HepG2 (cell line): ENCODE results near the gene PCSK5. TPM values are rescaled to one million over a fixed set of nuclear protein-coding genes. Genes with fewer than 3 reads are reported as not detected.

Experiments used
- ATAC-seq: fragments of 200-7000 bp; cut with Tn5 transposase; 3 replicates; pipeline ENCODE4 v1.9.1; 2020; ENCODE audit warnings: mild to moderate bottlenecking, moderate library complexity
- BruUV-seq: library from RNA; stranded (reverse); fragments of 400-500 nt; replicated peaks from 2 replicates; lab custom pipeline; 2021; lab: Mats Ljungman, UMichigan
- CTCF ChIA-PET: fragments of 300-600 bp; formaldehyde crosslinking; extraction: SDS; loops from one replicate; lab custom pipeline; 2021; ENCODE audit warnings: low total read pairs, inconsistent platforms, low intra/inter-chr PET ratio; lab: Yijun Ruan, JAX
- POLR2A ChIA-PET: fragments of 350-600 bp; sonication (Branson Sonifier 250); formaldehyde crosslinking; loops from one replicate; lab custom pipeline; 2020; ENCODE audit warnings: antibody characterized with exemption, inconsistent platforms; lab: Yijun Ruan, JAX
- DNase-seq: peaks from one replicate; pipeline ENCODE4 v3.0.0-alpha.2; 2015; ENCODE audit warnings: low spot score
- FAIRE-seq: peaks from 3 replicates; lab custom pipeline; 2011; peaks lifted over from hg19 to GRCh38; lab: Jason Lieb, UNC
- H2AFZ ChIP-seq: one replicate; pipeline ENCODE4 v1.6.1; 2011; ENCODE audit warnings: low read length, inconsistent platforms
- H3K27ac ChIP-seq: fragments of 300-600 bp; 3 replicates; pipeline ENCODE4 v1.8.0; 2011; ENCODE audit warnings: mixed run types, mild to moderate bottlenecking, mixed read lengths, low read length, inconsistent platforms; ENCODE audit not compliant: insufficient read depth; ENCODE audit errors: extremely low read length
- H3K27me3 ChIP-seq, 2 experiments: fragments of 200-600 bp in 1 of 2; 2 replicates in 1 of 2; 3 replicates in 1 of 2; pipeline versions ENCODE4 v1.6.0 to v1.8.0; 2011; ENCODE audit warnings: low read length in 2 of 2, mild to moderate bottlenecking in 2 of 2, moderate library complexity in 2 of 2, inconsistent platforms in 1 of 2; ENCODE audit not compliant: insufficient read depth in 2 of 2, control insufficient read depth in 1 of 2
- H3K36me3 ChIP-seq, 2 experiments: fragments of 200-600 bp in 1 of 2; replicated peaks in 1 of 2; 2 replicates in 1 of 2; 3 replicates in 1 of 2; pipeline versions ENCODE4 v1.5.1 to v1.8.0; 2011; ENCODE audit warnings: low read length in 2 of 2, inconsistent platforms in 1 of 2; ENCODE audit not compliant: insufficient read depth in 2 of 2, control insufficient read depth in 1 of 2
- H3K4me1 ChIP-seq: 2 replicates; pipeline ENCODE4 v1.5.1; 2012; ENCODE audit warnings: low read length, inconsistent platforms; ENCODE audit not compliant: insufficient read depth
- H3K4me2 ChIP-seq: 2 replicates; pipeline ENCODE4 v1.6.0; 2011; ENCODE audit warnings: low read depth, low read length, inconsistent platforms
- H3K4me3 ChIP-seq, 3 experiments: fragments of 200-600 bp in 1 of 3; sonication (generic), shearing (Covaris generic) in 1 of 3; replicated peaks in 1 of 3; 2 replicates each; pipeline ENCODE4 v1.5.1; 2011 to 2016; ENCODE audit warnings: low read length in 3 of 3, inconsistent platforms in 2 of 3, low read depth in 2 of 3, mild to moderate bottlenecking in 2 of 3, control low read depth in 1 of 3, mixed read lengths in 1 of 3; ENCODE audit not compliant: insufficient read depth in 1 of 3
- H3K79me2 ChIP-seq: one replicate; pipeline ENCODE4 v1.6.1; 2011; ENCODE audit warnings: low read length, inconsistent platforms; ENCODE audit not compliant: insufficient read depth
- H3K9ac ChIP-seq: 2 replicates; pipeline ENCODE4 v1.6.0; 2011; ENCODE audit warnings: mild to moderate bottlenecking, low read depth, low read length, inconsistent platforms; ENCODE audit not compliant: insufficient read depth
- H3K9me3 ChIP-seq: 2 replicates; pipeline ENCODE4 v1.5.1; 2012; ENCODE audit warnings: mild to moderate bottlenecking, low read length
- H4K20me1 ChIP-seq: 2 replicates; pipeline ENCODE4 v1.6.0; 2011; ENCODE audit warnings: inconsistent platforms, mild to moderate bottlenecking, low read length, moderate library complexity; ENCODE audit not compliant: insufficient read depth
- MEIS1 ChIP-seq: sonication (generic); formaldehyde crosslinking; IDR thresholded peaks from 2 replicates; pipeline ENCODE4 v1.9.0; 2021; ENCODE audit warnings: mild to moderate bottlenecking, missing genetic modification reagents, moderate library complexity, borderline replicate concordance
- MTERF4 ChIP-seq: sonication (generic); formaldehyde crosslinking; IDR thresholded peaks from 2 replicates; pipeline ENCODE4 v1.8.0; 2023; ENCODE audit warnings: mild to moderate bottlenecking, missing genetic modification reagents
- NCOA2 ChIP-seq: sonication (generic); formaldehyde crosslinking; IDR thresholded peaks from 2 replicates; pipeline ENCODE4 v1.8.0; 2022; ENCODE audit warnings: inconsistent platforms
- SP2 ChIP-seq: sonication (generic); formaldehyde crosslinking; IDR thresholded peaks from 2 replicates; pipeline ENCODE4 v1.5.1; 2020; ENCODE audit warnings: mild to moderate bottlenecking, missing genetic modification reagents
- SRSF1 ChIP-seq: fragments of 200-400 bp; formaldehyde crosslinking; optimal IDR thresholded peaks from 2 replicates; pipeline ENCODE3; 2017; ENCODE audit warnings: mild to moderate bottlenecking, low read depth, low read length, moderate library complexity
- ZNF121 ChIP-seq: sonication (generic); formaldehyde crosslinking; IDR thresholded peaks from 2 replicates; pipeline ENCODE4 v1.5.0; 2020; ENCODE audit warnings: mild to moderate bottlenecking, missing genetic modification reagents
- ZNF282 ChIP-seq: fragments of 450-650 bp; IDR thresholded peaks from 2 replicates; pipeline ENCODE4 v1.6.1; 2018; ENCODE audit not compliant: partially characterized antibody
- ZNF570 ChIP-seq: sonication (generic); formaldehyde crosslinking; IDR thresholded peaks from 2 replicates; pipeline ENCODE4 v1.4.0; 2020; ENCODE audit warnings: mild to moderate bottlenecking, missing genetic modification reagents, borderline replicate concordance
- ZNF704 ChIP-seq: sonication (generic); formaldehyde crosslinking; IDR thresholded peaks from 2 replicates; pipeline ENCODE4 v1.8.1; 2023; ENCODE audit warnings: mild to moderate bottlenecking, inconsistent platforms, moderate library complexity, missing genetic modification reagents, borderline replicate concordance
- ZNF766 ChIP-seq: sonication (generic); formaldehyde crosslinking; IDR thresholded peaks from 2 replicates; pipeline ENCODE4 v1.5.0; 2020; ENCODE audit warnings: missing genetic modification reagents, borderline replicate concordance
- ZNF788 ChIP-seq: sonication (generic); formaldehyde crosslinking; IDR thresholded peaks from 2 replicates; pipeline ENCODE4 v1.5.0; 2020; ENCODE audit warnings: mild to moderate bottlenecking, missing genetic modification reagents, borderline replicate concordance
- ZNF816 ChIP-seq: sonication (generic); formaldehyde crosslinking; IDR thresholded peaks from 2 replicates; pipeline ENCODE4 v1.8.0; 2022; ENCODE audit warnings: missing genetic modification reagents, mild to moderate bottlenecking, borderline replicate concordance
- WGBS: methylation state at CpG from one replicate; pipeline ENCODE4 v1.1.6; 2017; ENCODE audit warnings: low lambda C conversion rate; 5-methylcytosine and 5-hydroxymethylcytosine counted together
- in situ Hi-C: cut with HindIII; loops from 2 replicates; pipeline ENCODE4 v1.10.0; 2017; ENCODE audit warnings: low pct_unique_long_range_greater_than_20kb; ENCODE audit not compliant: extremely low pct_ligation_motif_present
- intact Hi-C: fragments of 100-400 bp; cut with micrococcal nuclease; formaldehyde crosslinking; loops from one replicate; pipeline ENCODE4 v1.10.0; 2022; ENCODE audit not compliant: unreplicated experiment
- polyA plus RNA-seq, 8 experiments: library from polyadenylated mRNA; depleted of rRNA in 3 of 8; stranded (reverse) in 7 of 8; unstranded in 1 of 8; fragments of >200 nt; fragmentation: Illumina TruSeq in 4 of 8; extraction: Trizol in 4 of 8; gene quantifications; 2 replicates each; pipeline versions ENCODE4 v1.2.1 to v1.2.3, GENCODE V29; 2011 to 2016; ENCODE audit warnings: low read depth in 4 of 8, missing spikeins in 1 of 8, mixed read lengths in 1 of 8; ENCODE audit not compliant: insufficient read depth in 1 of 8
- total RNA-seq, 5 experiments: library from RNA; depleted of rRNA; stranded (reverse); fragments of >200 nt; fragmentation: Illumina TruSeq; extraction: Trizol; gene quantifications; 2 replicates each; pipeline ENCODE4 v1.2.3, GENCODE V29; 2016; ENCODE audit warnings: low read depth in 1 of 5
- TF ChIP-seq, protein P1 (sequence below): IDR thresholded peaks from 2 replicates; pipeline ENCODE4 v1.6.1; 2016; ENCODE audit warnings: missing compliant biosample characterization, missing genetic modification reagents, borderline replicate concordance

The PCSK5 gene
- total and polyA plus RNA-seq, 2 of the 13 experiments (the other 11 are each of a cell fraction or from before 2014, with no cell fraction given) = 0.55 to 0.66 TPM

GRCh38 chr9:76401176-76401575, 510.7 kb downstream of the PCSK5 start:
- peaks cover 50% of the 10 kb centered on the region for H3K4me1 ChIP-seq
- H3K4me3 ChIP-seq = no peak overlapping the region; a peak in 1 of 6 replicates
- 0 out of 2 replicates have a peak overlapping the region, but pooled peaks have one; percentile 49 for H3K9ac ChIP-seq
- intact Hi-C loops = loop anchor here (5.0 kb wide), 2 partner anchors 34 to 256 kb away; no protein-coding TSS in a partner anchor
- no peaks in the 10 kb centered on the region for H3K36me3 ChIP-seq
- ChIA-PET CTCF (no interaction called here), POLR2A (no interaction called here)
- 100% methylated on average over 2 of the region's 2 CpGs for WGBS
- H2AFZ ChIP-seq = no peak overlapping the region
- no peaks in the 10 kb centered on the region for H4K20me1 ChIP-seq
- no peaks in the 10 kb centered on the region for H3K79me2 ChIP-seq
- DNase-seq = no peak
- TF ChIP-seq ZNF121 (CRISPR knock-in tag) (peak; percentile 69), ZNF282 (no peak)
- TF ChIP-seq, all 625 proteins: peak for 1
- in situ Hi-C loops = no loop called here
- H3K9me3 ChIP-seq = no peaks in the 10 kb centered on the region
- peak overlapping the region; percentile 76 for H3K27ac ChIP-seq
- no peaks in the 10 kb centered on the region for H3K27me3 ChIP-seq
- FAIRE-seq (no peak), ATAC-seq (no peak)
- BruUV-seq = no TSS peak
- peak overlapping the region; percentile 65; the same call in 1 of the 2 replicates for H3K4me2 ChIP-seq

DNA sequence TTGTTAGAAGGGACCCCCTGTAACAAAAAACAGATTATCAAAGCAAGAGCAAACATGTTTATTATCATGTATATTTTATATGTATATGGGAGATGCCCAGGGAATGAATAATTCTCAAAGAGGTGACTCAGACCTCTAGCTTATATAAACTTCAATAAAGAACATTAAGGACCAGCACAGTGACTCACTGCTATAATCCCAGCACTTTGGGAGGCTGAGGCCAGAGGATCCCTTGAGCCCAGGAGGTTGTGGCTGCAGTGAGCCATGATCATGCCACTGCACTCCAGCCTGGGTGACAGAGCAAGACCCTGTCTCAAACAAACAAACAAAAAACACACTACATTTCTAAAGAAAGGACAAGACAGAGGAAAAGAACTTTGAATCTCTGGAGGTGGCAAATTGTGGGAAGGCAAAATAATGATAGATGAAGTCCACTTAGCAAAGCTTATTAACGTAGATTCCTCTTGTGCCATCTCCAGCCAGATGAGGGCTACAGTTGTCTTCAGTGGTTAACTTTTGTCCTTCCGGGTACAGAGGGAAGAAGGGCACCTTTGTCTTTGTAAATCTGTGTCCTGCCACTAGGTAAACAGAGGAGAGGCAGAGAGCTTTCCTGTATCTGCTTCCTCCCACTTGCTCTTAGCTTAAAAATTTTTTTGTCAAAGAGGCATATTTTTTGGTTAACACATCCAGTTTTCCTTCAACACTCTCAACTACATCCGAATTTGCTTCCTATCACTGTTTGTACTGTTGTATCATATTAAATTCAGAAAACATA, 511.3 kb downstream of the PCSK5 start:
- no peaks in the 10 kb centered on the region for H3K79me2 ChIP-seq
- peak overlapping the region in 1 of 3 experiments; percentile 32; a peak in 2 of 6 replicates for H3K4me3 ChIP-seq
- ATAC-seq (peak; percentile 97), FAIRE-seq (peak; percentile 84), DNase-seq (peak; percentile 91)
- no peaks in the 10 kb centered on the region for H3K36me3 ChIP-seq
- POLR2A ChIA-PET = interaction anchor here (0.9 to 1.9 kb wide), 3 partner anchors 8 to 1374 kb away, joined by 3 to 14 read pairs (median 4); partner anchors contain the start of genes CARNMT1 and RFK
- intact Hi-C loops = loop anchor here (1.0 to 5.0 kb wide), 5 partner anchors 7 to 256 kb away; partner anchors contain the start of gene RFK
- CTCF ChIA-PET = no interaction called here
- H3K9ac ChIP-seq = peak overlapping the region; percentile 49
- peak overlapping the region; percentile 65 for H3K4me2 ChIP-seq
- 3% methylated on average over 3 of the region's 3 CpGs for WGBS
- in situ Hi-C loops = no loop called here
- H3K27me3 ChIP-seq = no peaks in the 10 kb centered on the region
- BruUV-seq = TSS peak; percentile 92
- peak overlapping the region; percentile 76 for H3K27ac ChIP-seq
- H3K4me1 ChIP-seq = peaks cover 50% of the 10 kb centered on the region
- no peak overlapping the region for H2AFZ ChIP-seq
- H4K20me1 ChIP-seq = no peaks in the 10 kb centered on the region
- H3K9me3 ChIP-seq = no peaks in the 10 kb centered on the region
- TF ChIP-seq MEIS1 (CRISPR knock-in tag) (no peak), ZNF766 (CRISPR knock-in tag) (no peak), MTERF4 (no peak), ZNF788 (CRISPR knock-in tag) (peak; percentile 22; the same call in 1 of the 2 replicates), NCOA2 (CRISPR knock-in tag) (peak; percentile 60), ZNF704 (CRISPR knock-in tag) (no peak), ZNF816 (CRISPR knock-in tag) (no peak), SP2 (CRISPR knock-in tag) (no peak), SRSF1 (no peak), ZNF570 (CRISPR knock-in tag) (no peak)
- TF ChIP-seq, protein P1, sequence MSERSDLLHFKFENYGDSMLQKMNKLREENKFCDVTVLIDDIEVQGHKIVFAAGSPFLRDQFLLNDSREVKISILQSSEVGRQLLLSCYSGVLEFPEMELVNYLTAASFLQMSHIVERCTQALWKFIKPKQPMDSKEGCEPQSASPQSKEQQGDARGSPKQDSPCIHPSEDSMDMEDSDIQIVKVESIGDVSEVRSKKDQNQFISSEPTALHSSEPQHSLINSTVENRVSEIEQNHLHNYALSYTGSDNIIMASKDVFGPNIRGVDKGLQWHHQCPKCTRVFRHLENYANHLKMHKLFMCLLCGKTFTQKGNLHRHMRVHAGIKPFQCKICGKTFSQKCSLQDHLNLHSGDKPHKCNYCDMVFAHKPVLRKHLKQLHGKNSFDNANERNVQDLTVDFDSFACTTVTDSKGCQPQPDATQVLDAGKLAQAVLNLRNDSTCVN = no peak
